Neural cell (in vitro differentiated cells): ENCODE results near the gene ZNF521. TPM values are rescaled to one million over a fixed set of nuclear protein-coding genes. Genes with fewer than 3 reads are reported as not detected.

ENCODE experiments used
- H2AFZ ChIP-seq: fragments of 200-600, 300-800 bp; sonication (generic), shearing (Covaris generic); 2 replicates; pipeline ENCODE4 v1.6.0; 2014; ENCODE audit warnings: low read depth, mild to moderate bottlenecking, antibody characterized with exemption, low read length, moderate library complexity
- H3F3A ChIP-seq: fragments of 200-600 bp; shearing (Covaris generic); 2 replicates; pipeline ENCODE4 v1.6.1; 2016; ENCODE audit warnings: mild to moderate bottlenecking, moderate library complexity, mixed read lengths, antibody characterized with exemption, low read length; ENCODE audit not compliant: insufficient read depth, poor library complexity, severe bottlenecking
- H3K27ac ChIP-seq: fragments of 200-600, 300-800 bp; sonication (generic), shearing (Covaris generic); 2 replicates; pipeline ENCODE4 v1.5.1; 2014; ENCODE audit warnings: mild to moderate bottlenecking, low read length, moderate library complexity
- H3K27me3 ChIP-seq: fragments of 300-800, 200-600 bp; sonication (generic), shearing (Covaris generic); 2 replicates; pipeline ENCODE4 v1.6.0; 2014; ENCODE audit warnings: mild to moderate bottlenecking, low read depth, low read length, moderate library complexity; ENCODE audit not compliant: insufficient read depth
- H3K36me3 ChIP-seq: fragments of 300-800, 200-600 bp; sonication (generic), shearing (Covaris generic); 2 replicates; pipeline ENCODE4 v1.5.1; 2014; ENCODE audit warnings: mild to moderate bottlenecking, antibody characterized with exemption, low read length, moderate library complexity; ENCODE audit not compliant: insufficient read depth
- H3K4me2 ChIP-seq: fragments of 300-800, 200-600 bp; sonication (generic), shearing (Covaris generic); 2 replicates; pipeline ENCODE4 v1.6.0; 2014; ENCODE audit warnings: mild to moderate bottlenecking, low read length
- H3K4me3 ChIP-seq: fragments of 300-800, 200-600 bp; sonication (generic), shearing (Covaris generic); 2 replicates; pipeline ENCODE4 v1.5.1; 2014; ENCODE audit warnings: mild to moderate bottlenecking, low read length, moderate library complexity
- H3K79me2 ChIP-seq: fragments of 200-600 bp; shearing (Covaris generic); replicated peaks from 2 replicates; pipeline ENCODE4 v1.6.0; 2014; ENCODE audit warnings: mild to moderate bottlenecking, low read length, moderate library complexity; ENCODE audit not compliant: insufficient read depth
- H3K9ac ChIP-seq: fragments of 300-800, 200-600 bp; sonication (generic), shearing (Covaris generic); 2 replicates; pipeline ENCODE4 v1.6.1; 2016; ENCODE audit warnings: mild to moderate bottlenecking, low read length, mixed read lengths
- H3K9me2 ChIP-seq: fragments of 200-600 bp; shearing (Covaris generic); 2 replicates; pipeline ENCODE4 v1.6.1; 2016; ENCODE audit warnings: mild to moderate bottlenecking, low read length, mixed read lengths; ENCODE audit not compliant: insufficient read depth
- H3K9me3 ChIP-seq: fragments of 200-600, 300-800 bp; sonication (generic), shearing (Covaris generic); 2 replicates; pipeline ENCODE4 v1.6.1; 2016; ENCODE audit warnings: mild to moderate bottlenecking, mixed run types, low read length, moderate library complexity, mixed read lengths
- H4K20me1 ChIP-seq: fragments of 200-600 bp; shearing (Covaris generic); 2 replicates; pipeline ENCODE4 v1.6.1; 2016; ENCODE audit warnings: mild to moderate bottlenecking, mixed run types; ENCODE audit not compliant: insufficient read depth
- EP300 ChIP-seq: fragments of 450-650 bp; conservative IDR thresholded peaks from 2 replicates; pipeline ENCODE4 v1.6.1; 2014; ENCODE audit warnings: antibody characterized with exemption, mild to moderate bottlenecking, moderate library complexity; ENCODE audit not compliant: poor library complexity, severe bottlenecking
- EZH2 ChIP-seq: fragments of 200-600, 300-800 bp; shearing (Covaris generic), sonication (generic); IDR thresholded peaks from 2 replicates; pipeline ENCODE4 v1.6.1; 2014; ENCODE audit warnings: antibody characterized with exemption, low read length, borderline replicate concordance, mild to moderate bottlenecking; ENCODE audit not compliant: insufficient read depth, poor library complexity, severe bottlenecking
- MXI1 ChIP-seq: fragments of 450-650 bp; conservative IDR thresholded peaks from 2 replicates; pipeline ENCODE4 v1.6.1; 2014; ENCODE audit warnings: antibody characterized with exemption, mild to moderate bottlenecking; ENCODE audit not compliant: poor library complexity, severe bottlenecking
- POLR2AphosphoS5 ChIP-seq: IDR thresholded peaks from 2 replicates; pipeline ENCODE4 v1.6.1; 2012
- RAD21 ChIP-seq: fragments of 450-650 bp; conservative IDR thresholded peaks from 2 replicates; pipeline ENCODE4 v1.6.1; 2014; ENCODE audit warnings: antibody characterized with exemption, mild to moderate bottlenecking, moderate library complexity
- SMC3 ChIP-seq: fragments of 450-650 bp; conservative IDR thresholded peaks from 2 replicates; pipeline ENCODE4 v1.6.1; 2014; ENCODE audit warnings: antibody characterized with exemption, mild to moderate bottlenecking, moderate library complexity; ENCODE audit not compliant: poor library complexity
- TAF1 ChIP-seq: IDR thresholded peaks from 2 replicates; pipeline ENCODE4 v1.6.1; 2012; ENCODE audit warnings: low read depth
- polyA plus RNA-seq: library from polyadenylated mRNA; depleted of rRNA; stranded (reverse); fragments of >200 nt; gene quantifications from 2 replicates; pipeline ENCODE4 v1.2.3, GENCODE V29; 2014
- TF ChIP-seq, protein P1 (sequence below): fragments of 450-650 bp; IDR thresholded peaks from 2 replicates; pipeline ENCODE4 v1.5.1; 2014; ENCODE audit warnings: antibody characterized with exemption, mild to moderate bottlenecking, moderate library complexity; ENCODE audit not compliant: poor library complexity, severe bottlenecking
- TF ChIP-seq, protein P2 (sequence below): IDR thresholded peaks from 2 replicates; pipeline ENCODE4 v1.6.1; 2012; ENCODE audit warnings: borderline replicate concordance

ZNF521 gene
- polyA plus RNA-seq, 1 donor from 2014 or later, result 101 TPM

DNA sequence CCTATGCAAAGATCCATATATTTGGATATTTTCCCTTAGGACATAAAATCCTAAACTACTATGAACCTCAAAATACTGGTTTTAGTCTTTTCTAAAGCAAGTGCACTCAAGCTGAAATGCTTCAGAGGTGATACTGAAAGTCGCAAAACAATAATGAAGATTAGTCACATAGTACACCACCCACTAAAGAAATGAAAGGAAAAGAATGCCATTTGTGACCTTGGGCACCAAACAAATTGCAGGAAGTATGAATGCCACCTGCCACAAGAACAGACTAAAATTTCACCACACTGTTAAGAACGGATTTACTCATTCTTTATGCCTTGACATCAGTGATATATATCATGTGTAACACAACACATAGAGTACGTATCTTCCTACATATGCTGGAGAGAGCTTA, 161.5 kb downstream of the ZNF521 start:
- Histone ChIP-seq H2AFZ (no peak overlapping the region), H3K9me3 (no peaks in the 10 kb centered on the region), H3K9me2 (no peaks in the 10 kb centered on the region), H3K4me2 (no peak overlapping the region), H3K79me2 (peaks cover 19% of the 10 kb centered on the region), H3F3A (peaks cover 3% of the 10 kb centered on the region), H4K20me1 (no peaks in the 10 kb centered on the region), H3K27me3 (no peaks in the 10 kb centered on the region), H3K9ac (no peak overlapping the region), H3K4me3 (no peak overlapping the region), H3K27ac (no peak overlapping the region), H3K36me3 (no peaks in the 10 kb centered on the region)
- TF ChIP-seq SMC3, result no peak
- no peak for TF ChIP-seq MXI1
- TF ChIP-seq, protein P1, sequence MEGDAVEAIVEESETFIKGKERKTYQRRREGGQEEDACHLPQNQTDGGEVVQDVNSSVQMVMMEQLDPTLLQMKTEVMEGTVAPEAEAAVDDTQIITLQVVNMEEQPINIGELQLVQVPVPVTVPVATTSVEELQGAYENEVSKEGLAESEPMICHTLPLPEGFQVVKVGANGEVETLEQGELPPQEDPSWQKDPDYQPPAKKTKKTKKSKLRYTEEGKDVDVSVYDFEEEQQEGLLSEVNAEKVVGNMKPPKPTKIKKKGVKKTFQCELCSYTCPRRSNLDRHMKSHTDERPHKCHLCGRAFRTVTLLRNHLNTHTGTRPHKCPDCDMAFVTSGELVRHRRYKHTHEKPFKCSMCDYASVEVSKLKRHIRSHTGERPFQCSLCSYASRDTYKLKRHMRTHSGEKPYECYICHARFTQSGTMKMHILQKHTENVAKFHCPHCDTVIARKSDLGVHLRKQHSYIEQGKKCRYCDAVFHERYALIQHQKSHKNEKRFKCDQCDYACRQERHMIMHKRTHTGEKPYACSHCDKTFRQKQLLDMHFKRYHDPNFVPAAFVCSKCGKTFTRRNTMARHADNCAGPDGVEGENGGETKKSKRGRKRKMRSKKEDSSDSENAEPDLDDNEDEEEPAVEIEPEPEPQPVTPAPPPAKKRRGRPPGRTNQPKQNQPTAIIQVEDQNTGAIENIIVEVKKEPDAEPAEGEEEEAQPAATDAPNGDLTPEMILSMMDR, result no peak
- no peak for TF ChIP-seq EZH2
- no peak for TF ChIP-seq TAF1
- no peak for TF ChIP-seq RAD21
- TF ChIP-seq, protein P2, sequence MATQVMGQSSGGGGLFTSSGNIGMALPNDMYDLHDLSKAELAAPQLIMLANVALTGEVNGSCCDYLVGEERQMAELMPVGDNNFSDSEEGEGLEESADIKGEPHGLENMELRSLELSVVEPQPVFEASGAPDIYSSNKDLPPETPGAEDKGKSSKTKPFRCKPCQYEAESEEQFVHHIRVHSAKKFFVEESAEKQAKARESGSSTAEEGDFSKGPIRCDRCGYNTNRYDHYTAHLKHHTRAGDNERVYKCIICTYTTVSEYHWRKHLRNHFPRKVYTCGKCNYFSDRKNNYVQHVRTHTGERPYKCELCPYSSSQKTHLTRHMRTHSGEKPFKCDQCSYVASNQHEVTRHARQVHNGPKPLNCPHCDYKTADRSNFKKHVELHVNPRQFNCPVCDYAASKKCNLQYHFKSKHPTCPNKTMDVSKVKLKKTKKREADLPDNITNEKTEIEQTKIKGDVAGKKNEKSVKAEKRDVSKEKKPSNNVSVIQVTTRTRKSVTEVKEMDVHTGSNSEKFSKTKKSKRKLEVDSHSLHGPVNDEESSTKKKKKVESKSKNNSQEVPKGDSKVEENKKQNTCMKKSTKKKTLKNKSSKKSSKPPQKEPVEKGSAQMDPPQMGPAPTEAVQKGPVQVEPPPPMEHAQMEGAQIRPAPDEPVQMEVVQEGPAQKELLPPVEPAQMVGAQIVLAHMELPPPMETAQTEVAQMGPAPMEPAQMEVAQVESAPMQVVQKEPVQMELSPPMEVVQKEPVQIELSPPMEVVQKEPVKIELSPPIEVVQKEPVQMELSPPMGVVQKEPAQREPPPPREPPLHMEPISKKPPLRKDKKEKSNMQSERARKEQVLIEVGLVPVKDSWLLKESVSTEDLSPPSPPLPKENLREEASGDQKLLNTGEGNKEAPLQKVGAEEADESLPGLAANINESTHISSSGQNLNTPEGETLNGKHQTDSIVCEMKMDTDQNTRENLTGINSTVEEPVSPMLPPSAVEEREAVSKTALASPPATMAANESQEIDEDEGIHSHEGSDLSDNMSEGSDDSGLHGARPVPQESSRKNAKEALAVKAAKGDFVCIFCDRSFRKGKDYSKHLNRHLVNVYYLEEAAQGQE, result no peak
- TF ChIP-seq POLR2AphosphoS5, result no peak

DNA sequence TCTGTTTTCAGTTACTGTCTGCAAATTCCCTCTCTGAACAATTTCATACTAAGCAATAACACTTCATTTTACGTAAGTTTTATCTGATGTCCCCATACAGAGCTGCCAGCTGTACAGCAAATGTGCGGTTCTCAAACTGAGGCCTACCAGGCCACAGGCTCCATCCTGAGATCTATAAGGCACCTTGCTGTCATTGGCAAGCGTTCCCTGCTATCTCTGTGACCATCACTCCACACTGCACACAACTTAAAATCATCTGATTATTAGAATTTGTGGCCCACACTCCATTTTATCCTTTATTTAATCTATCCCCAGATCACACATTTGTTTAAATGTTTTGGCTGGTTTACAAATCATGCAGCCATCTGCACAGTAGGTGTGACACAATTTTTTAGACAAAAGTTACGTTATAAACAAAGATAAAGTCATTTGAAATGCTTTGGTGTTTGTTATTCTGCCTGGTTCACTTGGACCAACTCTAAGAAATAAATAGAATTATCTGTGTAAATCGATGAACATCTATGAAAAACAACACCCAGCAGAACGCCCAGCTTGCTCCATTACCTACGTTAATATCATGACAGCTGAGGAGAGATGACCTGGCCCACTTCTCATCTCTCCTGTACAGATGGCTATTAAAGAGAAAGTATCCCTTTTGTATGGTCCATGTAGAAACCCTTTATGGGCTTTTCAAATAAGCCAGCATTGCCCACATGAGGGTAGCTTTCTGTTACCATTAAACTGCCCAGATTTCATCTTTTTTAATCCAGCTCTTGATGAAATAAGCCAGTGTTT, 162.4 kb downstream of the ZNF521 start:
- TF ChIP-seq POLR2AphosphoS5 (no peak), RAD21 (no peak), MXI1 (no peak), EP300 (no peak), EZH2 (no peak), SMC3 (no peak), TAF1 (no peak)
- TF ChIP-seq, protein P1, result no peak
- TF ChIP-seq, protein P2, result no peak
- Histone ChIP-seq H3K9me2 (no peaks in the 10 kb centered on the region), H3K4me2 (no peak overlapping the region), H3K9me3 (no peaks in the 10 kb centered on the region), H3K9ac (no peak overlapping the region), H4K20me1 (no peaks in the 10 kb centered on the region), H3K4me3 (no peak overlapping the region), H3K27me3 (no peaks in the 10 kb centered on the region), H3K27ac (no peak overlapping the region), H3F3A (peaks cover 3% of the 10 kb centered on the region), H2AFZ (no peak overlapping the region), H3K36me3 (no peaks in the 10 kb centered on the region), H3K79me2 (peaks cover 23% of the 10 kb centered on the region)
